PC-3 (cell line): Measurements from ENCODE around the gene UGT1A10. TPM values are rescaled to one million over a fixed set of nuclear protein-coding genes. Genes with fewer than 3 reads are reported as not detected.

Source experiments
- ATAC-seq: fragments of 200-7000 bp; cut with Tn5 transposase; 2 replicates; pipeline ENCODE4 v1.9.1; 2020; ENCODE audit warnings: mild to moderate bottlenecking, moderate library complexity
- BruUV-seq: library from RNA; stranded (reverse); fragments of 400-500 nt; replicated peaks from 2 replicates; lab custom pipeline; 2021; lab: Mats Ljungman, UMichigan
- CTCF ChIA-PET: fragments of 300-600 bp; sonication (Branson Sonifier 250); formaldehyde crosslinking; loops from one replicate; lab custom pipeline; 2022; ENCODE audit warnings: antibody characterized with exemption; lab: Charles Lee
- POLR2A ChIA-PET: fragments of 300-600 bp; sonication (Branson Sonifier 250); formaldehyde crosslinking; loops from one replicate; lab custom pipeline; 2022; ENCODE audit warnings: antibody characterized with exemption; ENCODE audit not compliant: unreplicated experiment; lab: Charles Lee
- DNase-seq: peaks from one replicate; pipeline ENCODE4 v3.0.0-alpha.2; 2015
- H2AFZ ChIP-seq: fragments of 300-600 bp; sonication (generic); 2 replicates; pipeline ENCODE4 v1.6.0; 2016; ENCODE audit warnings: antibody characterized with exemption, low read length
- H3F3A ChIP-seq: fragments of 300-600 bp; sonication (generic); one replicate; pipeline ENCODE4 v1.6.0; 2017; ENCODE audit warnings: antibody characterized with exemption, low read length, control low read depth, mild to moderate bottlenecking; ENCODE audit not compliant: unreplicated experiment
- H3K27ac ChIP-seq: fragments of 300-600 bp; sonication (generic); 2 replicates; pipeline ENCODE4 v1.5.1; 2016; ENCODE audit warnings: mild to moderate bottlenecking, low read length
- H3K27me3 ChIP-seq: fragments of 300-600 bp; sonication (generic); 2 replicates; pipeline ENCODE4 v1.6.1; 2016; ENCODE audit warnings: low read length, mixed read lengths
- H3K36me3 ChIP-seq: fragments of 300-600 bp; sonication (generic); 2 replicates; pipeline ENCODE4 v1.6.1; 2016; ENCODE audit warnings: low read depth, mixed run types, low read length, mixed read lengths
- H3K4me1 ChIP-seq: fragments of 300-600 bp; sonication (generic); 2 replicates; pipeline ENCODE4 v1.5.1; 2016; ENCODE audit warnings: low read length; ENCODE audit not compliant: insufficient read depth
- H3K4me2 ChIP-seq: fragments of 300-600 bp; sonication (generic); 2 replicates; pipeline ENCODE4 v1.6.0; 2016; ENCODE audit warnings: low read length
- H3K4me3 ChIP-seq: fragments of 300-600 bp; sonication (generic); 2 replicates; pipeline ENCODE4 v1.5.1; 2016; ENCODE audit warnings: mild to moderate bottlenecking, low read length, mixed read lengths
- H3K79me2 ChIP-seq: fragments of 300-600 bp; sonication (generic); 2 replicates; pipeline ENCODE4 v1.6.1; 2017; ENCODE audit warnings: low read length, mixed read lengths
- H3K9ac ChIP-seq: fragments of 300-600 bp; sonication (generic); 2 replicates; pipeline ENCODE4 v1.6.0; 2016; ENCODE audit warnings: mild to moderate bottlenecking, low read length
- H3K9me2 ChIP-seq: fragments of 300-600 bp; sonication (generic); replicated peaks from 2 replicates; pipeline ENCODE4 v1.6.1; 2016; ENCODE audit warnings: mixed run types, low read length, mixed read lengths
- H3K9me3 ChIP-seq: fragments of 300-600 bp; sonication (generic); 2 replicates; pipeline ENCODE4 v1.6.1; 2016; ENCODE audit warnings: low read length, mixed read lengths
- H4K20me1 ChIP-seq: fragments of 300-600 bp; sonication (generic); 2 replicates; pipeline ENCODE4 v1.6.1; 2016; ENCODE audit warnings: low read length, mixed read lengths
- CTCF ChIP-seq: fragments of 300-600 bp; sonication (generic); conservative IDR thresholded peaks from 2 replicates; pipeline ENCODE4 v1.5.1; 2017; ENCODE audit warnings: antibody characterized with exemption, low read depth, mild to moderate bottlenecking, low read length
- EZH2 ChIP-seq: fragments of 300-600 bp; sonication (generic); IDR thresholded peaks from one replicate; pipeline ENCODE4 v1.6.1; 2017; ENCODE audit warnings: antibody characterized with exemption, mild to moderate bottlenecking, low read length; ENCODE audit not compliant: unreplicated experiment
- EZH2phosphoT487 ChIP-seq: fragments of 300-600 bp; sonication (generic); IDR thresholded peaks from 2 replicates; pipeline ENCODE4 v1.6.1; 2018; ENCODE audit warnings: mild to moderate bottlenecking, antibody characterized with exemption, low read length, borderline replicate concordance
- intact Hi-C: fragments of 100-400 bp; cut with micrococcal nuclease; formaldehyde crosslinking; loops from 2 replicates; pipeline ENCODE4 v1.9.0; 2023
- total RNA-seq: library from RNA; depleted of rRNA; stranded (reverse); fragments of >200 nt; gene quantifications from 2 replicates; pipeline ENCODE4 v1.2.3, GENCODE V29; 2014

Gene UGT1A10
- total RNA-seq, 1 experiment from 2014 or later, result not detected

- intact Hi-C loops, result no loop called here
- Histone ChIP-seq H4K20me1 (no peaks in the 10 kb centered on the region), H3K4me3 (no peak overlapping the region), H3K9me3 (no peaks in the 10 kb centered on the region), H3K79me2 (no peaks in the 10 kb centered on the region), H3K27me3 (no peaks in the 10 kb centered on the region), H3K9me2 (0 out of 2 replicates have a peak, but pooled peaks cover 4% of the 10 kb centered on the region), H3K4me1 (peaks cover 19% of the 10 kb centered on the region), H3K36me3 (no peaks in the 10 kb centered on the region), H3K4me2 (peak overlapping the region; percentile 43), H3K9ac (peak overlapping the region; percentile 42; the same call in 1 of the 2 replicates), H2AFZ (0 out of 2 replicates have a peak overlapping the region, but pooled peaks have one; percentile 53), H3F3A (no peaks in the 10 kb centered on the region), H3K27ac (peak overlapping the region; percentile 79)
- ChIA-PET POLR2A (no interaction called here), CTCF (no interaction called here)
- BruUV-seq, result no TSS peak
- DNase-seq (peak; percentile 65), ATAC-seq (peak; percentile 87)
- TF ChIP-seq EZH2 (no peak), EZH2phosphoT487 (no peak), CTCF (no peak)
These were observed 128.0 kb downstream of the UGT1A10 start for GRCh38 chr2:233764264-233764663.

- intact Hi-C loops, result no loop called here
- ChIA-PET POLR2A (no interaction called here), CTCF (no interaction called here)
- H3F3A ChIP-seq, result no peaks in the 10 kb centered on the region
- BruUV-seq, result TSS peak; percentile 94
- no peaks in the 10 kb centered on the region for H3K9me3 ChIP-seq
- TF ChIP-seq EZH2phosphoT487 (no peak), CTCF (no peak), EZH2 (no peak)
- no peak overlapping the region for H3K4me3 ChIP-seq
- H3K36me3 ChIP-seq, result no peaks in the 10 kb centered on the region
- peak overlapping the region; percentile 34; the same call in 1 of the 2 replicates for H3K9ac ChIP-seq
- 0 out of 2 replicates have a peak, but pooled peaks cover 4% of the 10 kb centered on the region for H3K9me2 ChIP-seq
- H2AFZ ChIP-seq, result 0 out of 2 replicates have a peak overlapping the region, but pooled peaks have one; percentile 53
- H3K4me2 ChIP-seq, result peak overlapping the region; percentile 43
- no peaks in the 10 kb centered on the region for H3K79me2 ChIP-seq
- no peaks in the 10 kb centered on the region for H4K20me1 ChIP-seq
- H3K4me1 ChIP-seq, result peaks cover 19% of the 10 kb centered on the region
- ATAC-seq, result peak; percentile 36
- H3K27me3 ChIP-seq, result no peaks in the 10 kb centered on the region
- H3K27ac ChIP-seq, result peak overlapping the region; percentile 79
- DNase-seq, result peak; percentile 13
These were observed 128.5 kb downstream of the UGT1A10 start for GRCh38 chr2:233764761-233765160.

GRCh38 chr2:233766416-233766815, 130.2 kb downstream of the UGT1A10 start:
- no peaks in the 10 kb centered on the region for H3K9me3 ChIP-seq
- no peaks in the 10 kb centered on the region for H4K20me1 ChIP-seq
- DNase-seq (no peak), ATAC-seq (no peak)
- H3K9ac ChIP-seq, result no peak overlapping the region
- intact Hi-C loops, result no loop called here
- H3K27ac ChIP-seq, result no peak overlapping the region
- peaks cover 19% of the 10 kb centered on the region for H3K4me1 ChIP-seq
- H2AFZ ChIP-seq, result no peak overlapping the region
- POLR2A ChIA-PET, result no interaction called here
- H3K79me2 ChIP-seq, result no peaks in the 10 kb centered on the region
- no peak overlapping the region for H3K4me3 ChIP-seq
- H3F3A ChIP-seq, result no peaks in the 10 kb centered on the region
- H3K9me2 ChIP-seq, result 0 out of 2 replicates have a peak, but pooled peaks cover 4% of the 10 kb centered on the region
- H3K4me2 ChIP-seq, result no peak overlapping the region
- no peaks in the 10 kb centered on the region for H3K36me3 ChIP-seq
- no TSS peak for BruUV-seq
- no peaks in the 10 kb centered on the region for H3K27me3 ChIP-seq
- CTCF ChIA-PET, result no interaction called here
- TF ChIP-seq CTCF (no peak), EZH2 (no peak), EZH2phosphoT487 (no peak)
